Lung microvascular endothelial cell (primary cell): ENCODE results near the gene BTBD9. TPM values are rescaled to one million over a fixed set of nuclear protein-coding genes. Genes with fewer than 3 reads are reported as not detected.

Experiments
- DNase-seq, 2 donors: peaks; one replicate each; pipeline versions ENCODE4 v3.0.0 to v3.0.0-alpha.2; 2010; ENCODE audit warnings: low read depth in 2 of 2
- total RNA-seq: library from RNA; depleted of rRNA; stranded (reverse); fragments of >200 nt; gene quantifications from 2 replicates; pipeline ENCODE4 v1.2.1, GENCODE V29; 2014

BTBD9 gene
- total RNA-seq, 1 donor from 2014 or later: 7.1 TPM

DNA sequence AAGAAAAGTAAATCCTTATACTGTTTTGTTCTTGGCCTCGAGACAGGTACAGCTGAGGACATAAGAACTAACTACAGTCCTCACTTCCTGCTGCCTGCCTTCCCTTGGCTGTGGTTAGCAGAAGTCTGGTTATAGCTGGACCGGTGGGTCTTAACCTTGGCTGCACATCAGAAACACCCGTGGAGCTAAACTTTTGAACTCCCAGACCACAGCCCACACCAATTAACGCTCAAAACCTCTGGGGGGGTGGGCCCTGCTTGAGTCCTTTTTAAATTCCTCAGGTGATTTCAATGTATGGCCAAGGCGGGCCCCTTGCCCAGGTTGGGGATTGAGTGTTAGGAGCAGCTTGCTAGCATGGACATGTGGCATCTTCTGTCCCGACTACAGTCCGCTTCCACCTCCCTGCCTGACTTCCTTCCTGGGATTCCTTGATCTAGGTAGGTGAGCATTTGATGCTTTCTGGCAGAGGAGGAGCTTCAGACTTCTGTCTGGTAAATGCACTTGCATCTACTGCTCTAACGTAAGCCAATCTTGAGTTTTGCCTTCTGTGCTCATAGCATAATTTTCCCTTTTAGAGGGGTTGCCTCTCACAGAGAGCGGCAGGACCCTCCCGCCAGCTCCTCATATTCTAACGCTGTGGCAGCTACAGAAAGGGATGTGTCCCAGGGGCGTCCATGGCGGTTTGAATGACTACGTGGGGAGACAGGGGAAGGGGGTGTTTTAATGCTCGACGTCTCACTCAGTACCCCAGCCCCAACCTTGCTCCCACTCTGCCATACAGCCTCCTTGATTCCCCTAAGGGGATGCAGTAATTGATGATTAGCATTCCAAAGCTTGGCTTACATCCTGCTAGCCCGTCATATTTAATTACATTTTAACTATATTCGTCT lies 430.1 kb downstream of the BTBD9 start:
- peak in 1 of 2 donors; percentile 10 for DNase-seq

DNA sequence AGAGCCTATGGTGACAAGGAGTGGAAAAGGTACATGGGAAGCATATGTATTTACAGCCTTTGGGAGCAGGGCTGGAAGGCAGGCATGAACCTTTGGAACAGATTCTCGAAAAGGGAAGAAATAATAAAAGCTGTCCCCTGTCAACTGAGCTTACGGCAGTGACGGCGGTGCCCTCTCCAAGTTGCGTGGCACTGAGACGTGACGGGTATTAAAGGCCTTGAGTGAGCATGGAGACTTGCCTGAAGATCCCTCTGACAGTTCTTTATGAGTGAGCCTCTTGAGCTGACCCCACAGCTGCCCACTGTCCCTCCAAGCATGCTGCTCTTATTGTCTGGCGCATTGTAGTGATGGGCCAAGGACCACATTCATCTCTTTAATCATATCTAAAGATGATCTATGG lies 431.7 kb downstream of the BTBD9 start:
- no peak for DNase-seq

DNA sequence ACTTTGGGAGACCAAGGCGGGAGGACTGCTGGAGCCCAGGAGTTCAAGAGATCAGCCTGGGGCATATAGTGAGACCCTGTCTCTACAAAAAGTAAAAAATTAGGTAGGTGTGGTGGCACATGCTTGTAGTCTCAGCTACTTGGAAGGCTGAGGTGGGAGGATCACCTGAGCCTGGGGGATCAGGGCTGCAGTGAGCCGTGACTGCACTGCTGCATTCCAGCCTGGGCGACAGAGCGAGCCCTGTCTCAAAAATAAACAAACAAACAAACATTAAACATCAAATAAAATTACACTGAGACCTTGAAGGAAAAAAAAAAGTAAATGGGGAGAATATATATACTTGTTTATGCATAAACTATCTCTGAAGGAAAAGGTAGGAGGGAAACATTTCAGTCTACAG lies 432.4 kb downstream of the BTBD9 start:
- DNase-seq: no peak

DNA sequence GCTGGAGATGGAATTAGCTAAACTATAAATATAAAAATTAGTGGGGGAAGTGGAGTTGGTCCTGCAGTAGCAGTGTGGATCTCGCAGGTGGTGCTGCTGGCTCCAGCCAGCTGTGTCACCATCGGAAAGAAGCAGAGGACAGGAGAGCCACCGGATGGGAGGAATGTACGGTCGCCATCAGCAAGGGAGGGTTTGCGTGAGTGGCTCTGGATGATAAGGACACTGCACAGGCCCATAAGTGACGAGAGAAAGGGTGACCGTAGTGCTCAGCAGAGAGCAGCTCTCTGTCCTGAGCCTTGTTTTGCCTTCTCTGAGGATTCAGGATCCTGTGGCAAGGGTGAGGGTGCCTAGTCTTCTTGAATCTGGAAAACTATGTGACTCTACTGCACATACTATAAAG lies 441.5 kb downstream of the BTBD9 start:
- no peak for DNase-seq

DNA sequence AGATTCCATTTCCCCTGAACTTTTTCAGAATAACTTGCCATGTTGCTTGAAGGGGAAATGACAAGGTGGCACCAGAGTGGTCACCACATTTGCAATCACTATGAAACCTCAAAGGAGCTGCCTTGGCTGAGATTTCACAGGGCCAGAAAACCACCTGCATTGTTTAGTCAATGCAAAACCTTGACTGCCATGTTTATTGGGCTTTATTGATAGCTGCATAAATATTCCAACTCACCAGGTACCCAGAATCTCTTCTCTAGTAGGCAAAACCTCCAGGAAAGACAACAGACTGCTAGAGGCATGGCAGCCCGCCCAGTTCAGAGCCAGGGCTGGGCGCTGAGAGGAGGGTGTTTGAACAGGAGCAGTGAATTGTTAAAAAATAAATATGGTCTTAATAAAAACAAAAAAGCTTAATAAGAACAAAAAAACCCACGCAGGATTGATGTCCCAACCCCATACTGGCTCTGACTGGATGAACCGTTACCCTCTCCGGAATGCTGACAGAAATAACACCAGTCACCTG lies 444.6 kb downstream of the BTBD9 start:
- no peak for DNase-seq

DNA sequence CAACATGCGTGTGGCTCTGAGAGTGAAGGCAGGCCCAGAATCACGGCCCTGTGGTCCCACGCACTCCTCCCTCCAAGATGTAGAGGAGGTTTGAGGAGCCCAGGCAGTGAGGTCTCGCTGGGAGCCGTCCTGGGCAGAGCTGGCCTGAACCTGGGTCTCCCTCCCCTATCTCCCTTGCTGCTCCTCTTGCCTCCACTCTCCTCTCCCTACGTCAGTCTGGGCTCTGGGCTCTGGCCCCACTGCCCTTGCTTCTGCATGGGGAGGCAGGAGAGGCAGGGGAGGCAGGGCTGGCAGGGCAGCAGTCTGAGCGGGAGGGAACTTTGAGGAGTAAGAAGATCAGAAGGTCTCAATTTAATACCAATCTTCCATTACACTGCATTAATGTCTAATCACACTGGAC lies 445.1 kb downstream of the BTBD9 start:
- no peak for DNase-seq

DNA sequence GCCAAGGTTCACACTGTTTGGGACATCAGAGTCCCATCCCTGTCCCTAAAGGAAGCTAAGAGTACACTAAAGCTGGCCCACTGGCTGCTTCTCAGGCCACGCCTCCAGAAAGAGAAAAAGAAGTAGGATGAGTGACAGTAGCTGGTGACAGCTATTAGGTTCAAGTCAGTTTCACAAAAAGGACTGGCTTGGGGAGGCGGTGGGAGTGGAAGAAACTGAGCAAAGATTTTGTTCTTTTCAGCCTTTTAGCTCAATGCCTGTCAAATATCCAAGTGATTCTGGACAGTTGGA lies 445.5 kb downstream of the BTBD9 start:
- no peak for DNase-seq

DNA sequence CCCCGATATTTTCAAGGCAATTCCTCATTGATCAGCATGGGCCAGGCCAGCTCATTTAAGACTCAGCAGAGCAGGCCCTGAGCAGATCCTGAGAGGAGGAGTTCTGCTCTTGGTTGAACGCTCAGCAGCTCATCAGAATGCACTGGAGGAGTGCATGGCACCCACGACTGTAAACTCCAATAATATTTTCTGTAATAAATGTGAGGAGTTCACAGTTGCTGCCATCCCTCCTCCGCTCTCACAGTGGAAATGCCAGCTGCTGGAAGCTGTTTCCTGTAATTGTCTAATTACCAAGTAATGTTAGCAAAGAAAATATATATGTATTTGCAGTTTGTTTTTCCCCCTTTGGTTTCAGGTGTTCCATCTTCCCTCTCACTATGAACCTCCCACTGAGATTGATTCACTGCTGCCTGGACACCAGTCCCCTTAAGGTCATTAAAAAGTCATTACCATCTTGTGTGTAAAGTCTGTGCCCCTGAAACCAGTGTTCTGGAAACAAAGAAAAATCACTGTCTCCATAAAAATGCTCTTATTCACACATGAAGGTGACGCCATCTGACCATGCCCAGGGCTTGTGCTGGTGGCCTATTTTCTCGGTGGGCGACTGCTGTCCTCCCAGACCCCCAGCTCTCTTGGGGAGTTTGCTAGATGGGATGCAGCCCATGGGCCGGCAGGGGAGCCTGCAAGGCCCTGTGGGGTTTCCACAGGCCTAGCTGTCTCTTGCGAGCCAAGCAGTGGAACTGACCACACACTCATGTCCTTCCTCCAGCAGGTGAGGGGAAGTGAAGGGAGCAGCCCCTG lies 446.0 kb downstream of the BTBD9 start:
- DNase-seq: peak; percentile 38

DNA sequence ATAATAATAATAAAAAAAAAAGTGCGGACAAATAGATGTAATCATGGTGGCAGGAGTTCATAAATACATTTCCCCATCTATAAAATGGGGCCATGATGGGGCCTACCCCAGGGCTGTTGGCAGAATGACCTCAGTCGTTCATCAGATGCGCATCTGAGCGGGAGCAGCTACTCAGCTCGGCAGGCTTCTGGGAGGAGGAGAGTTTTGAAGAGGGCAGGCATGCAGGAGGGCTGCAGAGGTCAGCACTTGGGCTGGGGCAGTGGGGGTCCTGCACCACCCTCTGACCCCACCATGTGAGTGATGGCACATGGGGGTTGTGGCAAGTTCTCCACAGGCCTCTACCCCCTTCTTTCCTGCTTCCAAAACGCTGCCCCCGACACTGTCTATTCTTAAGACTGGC lies 446.7 kb downstream of the BTBD9 start:
- DNase-seq: no peak

DNA sequence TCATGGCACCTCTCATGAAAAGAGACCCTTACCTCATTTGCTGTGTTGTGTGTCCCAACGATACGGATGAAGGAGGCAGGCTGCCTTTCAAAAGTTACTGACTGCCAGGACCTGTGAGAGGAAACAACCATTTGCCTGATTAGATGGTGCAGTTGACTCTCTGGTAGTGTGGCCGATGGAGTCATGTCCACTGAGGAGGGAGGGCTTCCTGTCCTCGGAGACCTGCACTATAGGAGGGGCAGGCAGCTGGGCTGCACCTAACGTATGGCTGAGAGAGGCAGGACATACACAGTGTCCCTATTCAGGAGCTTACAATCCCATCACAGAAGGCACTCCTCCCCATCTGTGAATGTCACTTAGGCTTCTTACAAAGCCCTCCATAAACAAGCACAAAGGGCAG lies 447.2 kb downstream of the BTBD9 start:
- no peak for DNase-seq

DNA sequence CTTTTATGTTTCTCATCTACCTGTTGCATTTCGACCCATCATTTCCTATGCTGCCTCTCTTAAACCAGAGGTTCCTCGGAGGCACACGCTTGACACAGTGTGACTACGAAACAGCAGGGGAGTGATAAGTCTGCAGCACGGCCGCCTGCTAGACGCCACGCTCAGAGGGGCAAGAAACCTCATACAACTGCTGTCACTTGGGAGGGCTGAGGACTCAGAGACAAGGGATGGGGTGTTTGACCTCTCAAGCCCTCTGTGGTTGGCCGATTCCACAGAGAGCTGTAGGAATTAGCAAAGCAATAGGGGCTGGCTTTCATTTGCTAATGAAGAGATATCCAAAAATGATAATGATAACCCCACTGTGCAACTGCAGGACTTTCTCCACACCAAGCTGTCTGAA lies 447.7 kb downstream of the BTBD9 start:
- DNase-seq: no peak

DNA sequence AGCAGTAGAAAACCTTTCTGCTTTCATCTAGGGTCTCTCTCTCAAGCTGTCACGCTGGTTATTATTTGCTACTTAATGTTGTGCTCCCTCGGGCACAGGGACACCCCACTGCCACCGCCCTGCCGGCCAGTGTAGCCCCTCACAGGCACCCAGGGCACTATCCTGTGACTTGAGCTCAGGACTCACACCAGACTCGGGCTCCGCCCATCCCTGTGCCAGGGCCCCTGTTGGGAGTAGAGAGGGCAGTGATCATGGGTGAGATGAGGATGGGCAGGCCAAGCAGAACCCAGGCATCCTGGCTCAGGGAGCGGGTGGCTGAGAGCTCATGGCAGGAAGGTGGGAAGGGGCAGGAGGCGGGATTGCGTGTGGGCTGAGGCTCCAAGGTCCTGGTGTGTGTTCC lies 448.3 kb downstream of the BTBD9 start:
- DNase-seq: no peak

DNA sequence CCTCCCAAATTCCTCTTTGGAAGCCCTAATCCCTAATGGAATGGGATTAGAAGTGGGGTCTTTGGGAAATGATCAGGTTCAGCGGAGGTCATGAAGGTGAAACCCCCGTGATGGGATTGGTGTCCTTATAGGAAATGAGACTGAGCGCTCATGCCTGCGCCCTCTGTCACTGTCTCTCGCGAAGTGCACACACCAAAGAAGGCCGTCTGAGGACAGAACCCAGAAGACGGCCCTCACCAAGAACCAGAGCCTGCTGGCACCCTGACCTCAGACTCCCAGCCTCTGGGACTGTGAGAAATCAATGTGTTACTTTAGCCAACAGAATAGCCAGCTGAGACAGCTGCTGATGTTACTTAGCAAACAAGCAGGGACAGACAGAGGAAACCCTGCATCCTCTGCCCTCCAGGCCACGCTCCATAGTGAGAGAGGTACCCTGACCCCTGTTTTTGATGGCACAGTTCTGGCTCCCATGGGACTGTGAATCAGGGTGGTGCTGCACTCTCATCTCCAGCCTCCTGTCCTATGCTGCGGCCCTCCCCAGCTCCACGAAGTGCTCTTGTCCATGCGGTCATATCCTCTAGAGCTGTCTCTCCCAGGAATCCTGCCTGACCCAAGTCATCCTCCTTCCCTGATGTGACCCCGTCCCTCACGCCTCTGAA lies 450.9 kb downstream of the BTBD9 start:
- no peak for DNase-seq

DNA sequence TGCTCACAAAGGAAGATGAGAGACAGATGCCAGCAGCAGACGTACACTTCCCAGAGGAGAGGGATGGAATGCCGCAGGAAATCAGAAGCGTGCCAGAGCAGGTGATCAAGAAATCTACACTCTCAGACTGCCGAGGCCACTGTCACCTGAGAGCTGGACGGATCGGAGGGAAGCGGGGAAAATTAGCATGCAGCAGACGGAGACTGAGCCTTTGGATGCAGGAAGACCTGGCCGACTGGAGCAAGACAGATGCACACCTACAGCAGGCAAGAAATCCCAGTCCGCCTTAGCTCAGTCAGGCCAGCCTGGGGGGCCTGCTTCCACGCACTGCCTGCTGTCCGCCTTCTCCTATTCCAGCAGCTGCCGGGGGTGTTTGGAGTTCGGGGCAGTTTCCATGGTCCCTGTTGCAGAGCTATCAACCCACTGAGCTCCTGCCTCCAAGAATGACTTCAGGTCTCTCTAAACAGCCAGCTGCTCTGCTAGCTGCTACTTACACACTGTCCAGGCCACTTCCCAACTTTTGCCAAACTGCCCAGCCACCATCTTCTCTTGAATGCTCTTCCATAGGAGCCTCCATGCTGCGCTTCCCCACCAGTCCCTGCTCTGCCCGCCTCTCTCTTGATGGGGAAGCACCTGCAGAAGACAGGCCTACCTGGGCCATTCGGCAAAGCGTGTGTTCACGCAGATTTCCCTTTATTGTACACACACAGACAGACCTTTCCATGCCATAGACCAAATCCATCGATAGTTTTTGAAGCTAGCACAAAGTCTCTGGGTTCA lies 451.7 kb downstream of the BTBD9 start:
- no peak for DNase-seq

DNA sequence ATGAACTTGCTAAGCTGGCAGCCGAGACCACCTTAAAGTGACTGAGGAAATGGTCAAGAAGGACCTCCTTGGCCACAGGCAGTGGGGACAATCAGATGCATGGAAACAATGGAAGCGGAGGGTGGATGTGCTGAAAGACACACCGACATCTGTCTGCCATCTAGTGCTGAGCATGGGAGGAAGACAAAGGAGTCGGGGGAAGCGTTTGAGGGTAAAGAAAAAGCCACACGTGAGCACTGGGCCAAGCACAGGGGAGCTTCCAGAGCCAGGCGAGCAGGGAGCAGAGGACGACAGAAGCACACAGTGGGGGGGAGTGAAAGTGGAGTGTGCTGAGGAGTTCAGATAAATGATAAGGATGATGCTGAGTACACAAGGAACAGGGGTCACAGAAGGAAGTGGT lies 452.4 kb downstream of the BTBD9 start:
- DNase-seq: no peak

DNA sequence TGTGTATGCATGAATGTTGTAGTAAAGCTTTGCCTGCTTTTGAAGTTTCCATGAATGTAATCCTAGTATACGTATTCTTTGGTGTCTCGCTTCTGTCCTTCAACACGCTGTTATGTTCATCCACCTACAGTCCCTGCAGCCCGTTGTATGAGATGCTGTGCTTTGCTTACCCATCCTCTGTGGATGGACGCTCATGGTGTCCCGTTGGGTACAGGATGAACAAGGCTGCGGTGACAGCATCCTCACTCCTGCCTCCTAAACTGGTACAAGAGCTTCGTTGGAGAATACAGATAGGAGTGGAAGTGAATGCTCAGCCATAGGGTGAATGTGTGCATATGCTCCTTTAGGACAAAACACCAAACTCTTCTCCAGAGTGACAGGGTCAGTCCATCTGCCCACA lies 454.0 kb downstream of the BTBD9 start:
- DNase-seq: no peak

DNA sequence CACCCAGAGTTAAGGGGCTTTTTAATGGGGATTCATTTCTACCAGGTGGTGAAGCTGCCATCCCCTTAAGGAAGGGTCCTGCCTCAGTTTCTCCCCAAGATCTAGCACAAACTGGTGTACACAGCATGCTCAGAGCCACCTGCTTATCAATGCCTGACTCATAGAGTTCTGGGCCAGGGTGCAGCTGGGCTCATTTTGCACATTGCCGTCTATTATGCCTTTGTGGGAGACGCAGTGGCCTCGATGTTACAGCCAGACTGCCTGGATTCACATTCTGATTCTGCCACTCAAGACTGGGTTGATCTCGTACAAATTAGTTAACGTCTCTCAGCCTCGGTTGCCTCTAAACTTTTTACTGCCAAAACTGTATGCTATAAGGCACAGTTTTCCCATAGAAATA lies 454.5 kb downstream of the BTBD9 start:
- no peak for DNase-seq

DNA sequence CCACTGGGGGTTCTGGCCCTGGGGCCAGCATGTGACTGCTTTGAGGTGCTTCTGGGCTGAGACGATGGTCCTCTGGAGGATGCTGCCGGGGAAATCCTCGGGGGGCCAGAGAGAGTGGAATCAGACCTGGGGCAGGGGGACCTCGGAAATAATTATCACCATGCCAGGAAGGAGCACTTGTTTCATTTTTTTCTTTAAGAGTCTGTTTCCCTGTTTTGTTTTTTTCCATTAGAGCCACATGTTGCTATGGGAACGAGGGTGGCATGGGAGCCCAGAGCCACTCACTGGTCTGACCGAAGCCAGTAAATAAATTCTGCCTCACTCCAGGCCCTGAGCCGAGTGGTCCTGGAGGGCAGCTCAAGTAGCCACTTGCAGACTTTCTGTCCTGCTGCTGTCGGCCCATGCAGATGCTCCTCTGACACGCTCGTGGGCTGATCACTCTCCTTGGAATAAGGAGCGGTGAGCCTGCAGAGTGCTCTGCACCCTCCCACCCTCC lies 455.1 kb downstream of the BTBD9 start:
- DNase-seq: no peak

DNA sequence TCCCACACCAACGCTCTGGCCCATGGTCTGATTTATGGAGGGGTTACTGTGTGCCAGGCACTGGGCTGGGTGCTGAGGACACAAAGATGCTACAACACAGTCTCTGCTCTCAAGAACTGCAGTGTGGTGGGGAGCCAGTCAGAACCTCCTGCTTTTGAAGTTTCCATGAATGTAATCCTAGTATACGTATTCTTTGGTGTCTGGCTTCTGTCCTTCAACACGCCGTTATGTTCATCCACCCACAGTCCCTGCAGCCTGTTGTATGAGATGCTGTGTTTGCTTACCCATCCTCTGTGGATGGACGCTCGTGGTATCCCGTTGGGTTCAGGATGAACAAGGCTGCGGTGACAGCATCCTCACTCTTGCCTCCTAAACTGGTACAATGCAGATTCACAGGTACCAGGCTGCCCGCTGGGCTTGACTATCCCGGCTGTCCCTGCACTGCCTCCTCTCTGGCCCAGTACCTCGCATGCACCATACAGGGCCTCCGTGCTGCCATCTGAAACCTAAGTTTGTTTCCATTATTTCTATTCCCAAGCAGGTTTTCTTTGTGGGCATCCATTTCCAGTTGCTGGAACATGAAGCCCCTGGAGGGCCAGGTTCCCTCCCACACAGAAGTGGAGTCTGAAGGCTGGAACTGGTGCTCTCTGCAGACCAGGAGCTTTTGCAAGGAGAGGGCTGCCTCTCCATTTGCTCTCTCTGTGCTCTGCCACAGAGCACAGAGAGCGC lies 455.7 kb downstream of the BTBD9 start:
- no peak for DNase-seq

DNA sequence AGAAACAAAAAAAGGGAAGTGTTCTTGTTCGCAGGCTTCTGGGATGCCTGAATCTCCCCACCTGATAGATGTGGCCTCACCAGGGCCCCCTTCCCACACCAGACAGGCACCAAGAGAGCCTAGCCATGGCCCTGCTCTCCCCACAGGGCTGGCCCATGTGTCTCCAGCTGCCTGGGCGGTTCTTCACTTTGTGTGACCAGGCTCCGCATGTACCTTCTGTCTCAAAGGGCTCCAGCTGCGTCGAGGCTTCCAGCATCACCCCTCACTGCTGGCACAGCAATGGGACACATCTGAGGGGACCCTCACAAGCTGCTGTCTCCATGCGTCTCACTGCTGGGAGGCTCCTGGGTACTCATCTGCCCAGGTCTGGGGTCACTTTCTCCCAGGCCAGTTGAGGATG lies 457.3 kb downstream of the BTBD9 start:
- no peak for DNase-seq

DNA sequence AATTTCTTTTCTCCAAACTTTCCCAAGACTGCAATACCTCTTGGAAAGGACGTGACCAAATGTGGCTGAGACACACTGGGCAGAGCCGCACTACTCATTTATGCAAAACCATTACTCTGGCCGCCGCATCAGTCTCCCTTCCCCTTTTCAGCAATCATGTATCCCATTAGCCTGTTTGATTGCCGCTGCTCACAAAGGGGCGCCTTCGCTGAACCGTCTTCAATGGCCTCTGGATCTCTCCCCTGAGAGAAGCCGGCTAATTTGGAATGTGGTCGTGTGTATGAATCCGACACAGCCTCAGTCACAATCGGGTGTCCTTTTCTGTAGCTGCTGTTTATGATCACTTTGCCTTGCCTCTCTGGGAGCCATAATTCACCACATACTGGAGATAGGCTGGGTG lies 459.1 kb downstream of the BTBD9 start:
- no peak for DNase-seq
